Astrocyte of the cerebellum (primary cell): ENCODE results near the gene CD58.
"Not testable (repeated sequence)": the region's sequence is repeated elsewhere in the genome, so short reads cannot be mapped to it uniquely, and the experiment has no call there.

Experiments used
- DNase-seq: peaks from one replicate; pipeline ENCODE4 v3.0.0-alpha.2; 2011; ENCODE audit warnings: low read depth
- H3K4me3 ChIP-seq: 2 replicates; pipeline ENCODE4 v1.5.1; 2011; ENCODE audit warnings: mild to moderate bottlenecking, low read depth, low read length, moderate library complexity
- CTCF ChIP-seq: IDR thresholded peaks from 2 replicates; pipeline ENCODE4 v1.5.1; 2012; ENCODE audit warnings: low read length, low read depth, moderate library complexity, mild to moderate bottlenecking; ENCODE audit errors: missing control alignments
- in situ Hi-C: cut with HindIII; loops from 2 replicates; pipeline ENCODE4 v1.10.0; 2017; ENCODE audit warnings: low sequenced_read_pairs

The CD58 gene

GRCh38 chr1:116564426-116564825 is 6.4 kb downstream of the CD58 start:
- in situ Hi-C loops: no loop called here
- no peak overlapping the region for H3K4me3 ChIP-seq
- no peak for TF ChIP-seq CTCF
- no peak for DNase-seq

- H3K4me3 ChIP-seq, DNase-seq, in situ Hi-C loops: not testable (repeated sequence)
Measured at GRCh38 chr1:116562465-116562864, 8.4 kb downstream of the CD58 start.

GRCh38 chr1:116561563-116561962 is 9.3 kb downstream of the CD58 start:
- H3K4me3 ChIP-seq: no peak overlapping the region
- in situ Hi-C loops: no loop called here
- TF ChIP-seq CTCF: no peak
- no peak for DNase-seq

- TF ChIP-seq CTCF: no peak
- H3K4me3 ChIP-seq: no peak overlapping the region
- DNase-seq: no peak
- in situ Hi-C loops: no loop called here
Measured at GRCh38 chr1:116560704-116561490, 9.9 kb downstream of the CD58 start.

- TF ChIP-seq CTCF: no peak
- H3K4me3 ChIP-seq: no peak overlapping the region
- no peak for DNase-seq
- in situ Hi-C loops: no loop called here
Measured at GRCh38 chr1:116559304-116559761, 11.5 kb downstream of the CD58 start.

- DNase-seq: no peak
- H3K4me3 ChIP-seq: no peak overlapping the region
- in situ Hi-C loops: no loop called here
- TF ChIP-seq CTCF: no peak
Measured at GRCh38 chr1:116558571-116558970, 12.3 kb downstream of the CD58 start.

GRCh38 chr1:116558140-116558549 is 12.7 kb downstream of the CD58 start:
- no peak for TF ChIP-seq CTCF
- no peak for DNase-seq
- H3K4me3 ChIP-seq: no peak overlapping the region
- in situ Hi-C loops: no loop called here
